A549 (cell line): ENCODE measurements around the gene BTBD2. TPM values are rescaled to one million over a fixed set of nuclear protein-coding genes. Genes with fewer than 3 reads are reported as not detected.

Experiments used
- ATAC-seq, 2 experiments: fragments of 200-7000 bp in 1 of 2; fragments of >200 bp in 1 of 2; cut with Nextera tagmentation in 1 of 2; cut with Tn5 transposase in 1 of 2; 3 replicates each; pipeline versions ENCODE4 v1.8.0 to v1.9.1; 2018 to 2020; ENCODE audit warnings: mild to moderate bottlenecking in 1 of 2, moderate library complexity in 1 of 2
- CTCF ChIA-PET: fragments of 300-600 bp; sonication (Branson Sonifier 250); formaldehyde crosslinking; extraction: SDS; loops from one replicate; lab custom pipeline; 2021; ENCODE audit warnings: antibody characterized with exemption, inconsistent platforms; lab: Yijun Ruan, JAX
- POLR2A ChIA-PET: fragments of 350-600 bp; formaldehyde crosslinking; extraction: SDS; loops from one replicate; lab custom pipeline; 2021; ENCODE audit warnings: antibody characterized with exemption, inconsistent platforms; lab: Yijun Ruan, JAX
- DNase-seq, 2 experiments: peaks; one replicate each; pipeline versions ENCODE4 v3.0.0 to v3.0.0-alpha.2; 2011 to 2016; ENCODE audit warnings: low read depth in 1 of 2, low spot score in 1 of 2
- FAIRE-seq: peaks from 2 replicates; lab custom pipeline; 2011; peaks lifted over from hg19 to GRCh38; lab: Jason Lieb, UNC
- H3K27ac ChIP-seq, 2 experiments: fragments of >200 bp; sonication (Bioruptor Twin); formaldehyde crosslinking; 3 replicates each; pipeline ENCODE4 v1.5.1; 2016 to 2017
- H3K4me1 ChIP-seq: fragments of >200 bp; sonication (Bioruptor Twin); formaldehyde crosslinking; 3 replicates; pipeline ENCODE4 v1.6.1; 2016
- H3K4me2 ChIP-seq: fragments of >200 bp; sonication (Bioruptor Twin); formaldehyde crosslinking; 3 replicates; pipeline ENCODE4 v1.6.1; 2016
- H3K4me3 ChIP-seq: fragments of >200 bp; sonication (Bioruptor Twin); formaldehyde crosslinking; 3 replicates; pipeline ENCODE4 v1.5.1; 2016
- H3K9me3 ChIP-seq: fragments of >200 bp; sonication (Bioruptor Twin); formaldehyde crosslinking; 3 replicates; pipeline ENCODE4 v1.6.1; 2016
- CEBPB ChIP-seq, 2 experiments: fragments of >200 bp in 1 of 2; sonication (Bioruptor Twin) in 1 of 2; formaldehyde crosslinking in 1 of 2; IDR thresholded peaks; 2 replicates each; pipeline ENCODE4 v1.6.1; 2012 to 2016
- EHF ChIP-seq: fragments of 250-450 bp; sonication (Bioruptor Pico); IDR thresholded peaks from 2 replicates; pipeline ENCODE4 v1.5.0; 2020; ENCODE audit warnings: mild to moderate bottlenecking
- FOXS1 ChIP-seq: fragments of 250-450 bp; sonication (Bioruptor Pico); IDR thresholded peaks from 2 replicates; pipeline ENCODE4 v1.5.0; 2020; ENCODE audit warnings: mild to moderate bottlenecking, moderate library complexity
- HDAC2 ChIP-seq: fragments of 200-600 bp; sonication (generic); IDR thresholded peaks from 2 replicates; pipeline ENCODE4 v1.6.1; 2016
- HEYL ChIP-seq: fragments of 250-450 bp; sonication (Bioruptor Pico); IDR thresholded peaks from 2 replicates; pipeline ENCODE4 v1.8.0; 2021; ENCODE audit warnings: mild to moderate bottlenecking, moderate library complexity
- HOXA7 ChIP-seq: fragments of 250-450 bp; sonication (Bioruptor Pico); IDR thresholded peaks from 2 replicates; pipeline ENCODE4 v1.5.0; 2020; ENCODE audit warnings: mild to moderate bottlenecking, moderate library complexity
- KDM1A ChIP-seq: fragments of 200-600 bp; sonication (generic); IDR thresholded peaks from 2 replicates; pipeline ENCODE4 v1.6.1; 2016; ENCODE audit warnings: low read depth, mild to moderate bottlenecking
- MYC ChIP-seq: IDR thresholded peaks from 2 replicates; pipeline ENCODE4 v1.6.1; 2012; ENCODE audit warnings: mild to moderate bottlenecking, inconsistent platforms, low read length, improper control_type of control experiment, borderline replicate concordance
- NPAS2 ChIP-seq: fragments of 250-450 bp; sonication (Bioruptor Pico); IDR thresholded peaks from 2 replicates; pipeline ENCODE4 v1.8.0; 2022; ENCODE audit warnings: mild to moderate bottlenecking, moderate library complexity, borderline replicate concordance
- RFX5 ChIP-seq: fragments of 450-650 bp; IDR thresholded peaks from 2 replicates; pipeline ENCODE4 v1.7.1; 2014; ENCODE audit warnings: antibody characterized with exemption, mild to moderate bottlenecking, moderate library complexity
- RNF2 ChIP-seq: fragments of 200-600 bp; sonication (generic); IDR thresholded peaks from 2 replicates; pipeline ENCODE4 v1.6.1; 2016; ENCODE audit warnings: low read depth, mild to moderate bottlenecking, antibody characterized with exemption, moderate library complexity, borderline replicate concordance
- SMC3 ChIP-seq: fragments of >200 bp; sonication (Bioruptor Twin); formaldehyde crosslinking; IDR thresholded peaks from 3 replicates; pipeline ENCODE4 v1.6.1; 2018; ENCODE audit warnings: inconsistent platforms
- SREBF2 ChIP-seq: fragments of 450-650 bp; IDR thresholded peaks from 2 replicates; pipeline ENCODE4 v1.6.1; 2014; ENCODE audit warnings: mild to moderate bottlenecking, moderate library complexity
- TP53 ChIP-seq: fragments of 250-450 bp; sonication (Bioruptor Pico); IDR thresholded peaks from 2 replicates; pipeline ENCODE4 v1.5.0; 2021; ENCODE audit warnings: mild to moderate bottlenecking, moderate library complexity
- WGBS: methylation state at CpG from one replicate; pipeline ENCODE4 v1.1.6; 2017; ENCODE audit errors: missing lambda C conversion rate; 5-methylcytosine and 5-hydroxymethylcytosine counted together
- polyA plus RNA-seq, 4 experiments: library from polyadenylated mRNA; depleted of rRNA in 3 of 4; stranded (reverse); fragments of >200 nt; fragmentation: RNase III in 1 of 4; extraction: RNeasy Plus Mini Kit Qiagen cat#74134 plus additional on column Dnase treatment in 1 of 4; gene quantifications; 2 replicates in 3 of 4; 3 replicates in 1 of 4; pipeline ENCODE4 v1.2.3, GENCODE V29; 2011 to 2017
- TF ChIP-seq, protein P1 (sequence below): fragments of >200 bp; sonication (Bioruptor Twin); formaldehyde crosslinking; IDR thresholded peaks from 2 replicates; pipeline ENCODE4 v1.6.1; 2016
- TF ChIP-seq, protein P2 (sequence below): fragments of 250-450 bp; sonication (Bioruptor Pico); IDR thresholded peaks from 2 replicates; pipeline ENCODE4 v1.5.0; 2021; ENCODE audit warnings: mild to moderate bottlenecking, moderate library complexity, borderline replicate concordance
- TF ChIP-seq, protein P3 (sequence below): fragments of 150-350 bp; IDR thresholded peaks from 2 replicates; pipeline ENCODE4 v1.6.1; 2014; ENCODE audit warnings: low read depth, mild to moderate bottlenecking, low read length
- TF ChIP-seq, protein P4 (sequence below): IDR thresholded peaks from 2 replicates; pipeline ENCODE4 v1.6.1; 2012
- TF ChIP-seq, protein P5 (sequence below): IDR thresholded peaks from 2 replicates; pipeline ENCODE4 v1.6.1; 2012

The BTBD2 gene
- polyA plus RNA-seq, 2 of the 4 experiments (the other 2 are of a cell fraction) = 16.3 to 29.6 TPM

DNA sequence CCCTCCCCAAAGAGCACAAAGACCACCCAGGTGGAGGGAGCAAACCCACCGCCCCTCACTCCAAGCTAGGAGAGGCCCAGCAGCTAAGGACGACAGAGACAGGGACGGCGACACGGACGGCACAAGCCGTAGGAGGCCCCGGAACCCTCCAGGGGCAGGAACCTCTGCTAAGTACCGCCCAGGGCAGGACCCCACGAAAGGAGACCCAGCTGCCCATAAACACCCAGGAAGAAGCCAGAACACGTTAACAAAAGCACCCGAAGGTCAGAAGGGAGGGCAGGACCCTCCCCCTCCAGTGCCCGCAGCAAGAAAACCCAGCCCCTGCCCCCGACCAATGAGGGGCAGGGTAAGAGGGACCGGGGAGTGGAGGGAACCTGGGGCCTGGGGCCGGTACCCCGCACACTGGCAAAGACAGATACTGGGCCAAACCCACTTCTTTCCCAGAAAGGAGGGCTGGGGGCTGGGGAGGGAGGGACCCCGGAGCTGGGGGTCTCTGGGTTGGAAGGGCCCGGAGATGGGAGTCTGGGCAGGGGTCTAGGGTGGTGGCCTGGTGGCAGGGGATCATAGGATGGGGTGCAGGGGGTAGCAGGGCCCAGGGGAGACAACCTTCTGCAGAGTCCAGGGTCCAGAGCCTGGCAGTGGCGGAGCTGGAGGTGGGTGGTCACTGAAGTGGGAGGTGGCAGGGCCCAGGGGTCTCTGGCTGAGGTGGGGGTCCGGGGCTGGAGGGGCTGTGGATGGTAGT lies 2.4 kb downstream of the BTBD2 start:
- FAIRE-seq (no peak), ATAC-seq (no peak), DNase-seq (no peak)
- Histone ChIP-seq H3K4me3 (no peak overlapping the region), H3K4me2 (no peak overlapping the region), H3K27ac (peak overlapping the region in 1 of 2 experiments; percentile 21; a peak in 2 of 6 replicates), H3K9me3 (no peaks in the 10 kb centered on the region), H3K4me1 (peaks cover 13% of the 10 kb centered on the region)
- CTCF ChIA-PET = no interaction called here
- no peak for TF ChIP-seq CEBPB (IDR thresholded peaks at IDR 0.05)
- TF ChIP-seq, protein P1, sequence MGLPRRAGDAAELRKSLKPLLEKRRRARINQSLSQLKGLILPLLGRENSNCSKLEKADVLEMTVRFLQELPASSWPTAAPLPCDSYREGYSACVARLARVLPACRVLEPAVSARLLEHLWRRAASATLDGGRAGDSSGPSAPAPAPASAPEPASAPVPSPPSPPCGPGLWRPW = no peak
- TF ChIP-seq KDM1A = no peak
- TF ChIP-seq RFX5 = no peak
- TF ChIP-seq HOXA7 (CRISPR knock-in tag) = no peak
- TF ChIP-seq HDAC2 = no peak
- TF ChIP-seq SMC3 = no peak
- TF ChIP-seq, protein P2, sequence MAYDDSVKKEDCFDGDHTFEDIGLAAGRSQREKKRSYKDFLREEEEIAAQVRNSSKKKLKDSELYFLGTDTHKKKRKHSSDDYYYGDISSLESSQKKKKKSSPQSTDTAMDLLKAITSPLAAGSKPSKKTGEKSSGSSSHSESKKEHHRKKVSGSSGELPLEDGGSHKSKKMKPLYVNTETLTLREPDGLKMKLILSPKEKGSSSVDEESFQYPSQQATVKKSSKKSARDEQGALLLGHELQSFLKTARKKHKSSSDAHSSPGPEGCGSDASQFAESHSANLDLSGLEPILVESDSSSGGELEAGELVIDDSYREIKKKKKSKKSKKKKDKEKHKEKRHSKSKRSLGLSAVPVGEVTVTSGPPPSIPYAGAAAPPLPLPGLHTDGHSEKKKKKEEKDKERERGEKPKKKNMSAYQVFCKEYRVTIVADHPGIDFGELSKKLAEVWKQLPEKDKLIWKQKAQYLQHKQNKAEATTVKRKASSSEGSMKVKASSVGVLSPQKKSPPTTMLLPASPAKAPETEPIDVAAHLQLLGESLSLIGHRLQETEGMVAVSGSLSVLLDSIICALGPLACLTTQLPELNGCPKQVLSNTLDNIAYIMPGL (CRISPR knock-in tag) = no peak
- TF ChIP-seq NPAS2 = no peak
- TF ChIP-seq TP53 (CRISPR knock-in tag) = no peak
- no peak for TF ChIP-seq HEYL (CRISPR knock-in tag)
- TF ChIP-seq EHF (CRISPR knock-in tag) = no peak
- no peak for TF ChIP-seq FOXS1 (CRISPR knock-in tag)
- TF ChIP-seq, protein P3, sequence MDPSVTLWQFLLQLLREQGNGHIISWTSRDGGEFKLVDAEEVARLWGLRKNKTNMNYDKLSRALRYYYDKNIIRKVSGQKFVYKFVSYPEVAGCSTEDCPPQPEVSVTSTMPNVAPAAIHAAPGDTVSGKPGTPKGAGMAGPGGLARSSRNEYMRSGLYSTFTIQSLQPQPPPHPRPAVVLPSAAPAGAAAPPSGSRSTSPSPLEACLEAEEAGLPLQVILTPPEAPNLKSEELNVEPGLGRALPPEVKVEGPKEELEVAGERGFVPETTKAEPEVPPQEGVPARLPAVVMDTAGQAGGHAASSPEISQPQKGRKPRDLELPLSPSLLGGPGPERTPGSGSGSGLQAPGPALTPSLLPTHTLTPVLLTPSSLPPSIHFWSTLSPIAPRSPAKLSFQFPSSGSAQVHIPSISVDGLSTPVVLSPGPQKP = no peak
- TF ChIP-seq, protein P4, sequence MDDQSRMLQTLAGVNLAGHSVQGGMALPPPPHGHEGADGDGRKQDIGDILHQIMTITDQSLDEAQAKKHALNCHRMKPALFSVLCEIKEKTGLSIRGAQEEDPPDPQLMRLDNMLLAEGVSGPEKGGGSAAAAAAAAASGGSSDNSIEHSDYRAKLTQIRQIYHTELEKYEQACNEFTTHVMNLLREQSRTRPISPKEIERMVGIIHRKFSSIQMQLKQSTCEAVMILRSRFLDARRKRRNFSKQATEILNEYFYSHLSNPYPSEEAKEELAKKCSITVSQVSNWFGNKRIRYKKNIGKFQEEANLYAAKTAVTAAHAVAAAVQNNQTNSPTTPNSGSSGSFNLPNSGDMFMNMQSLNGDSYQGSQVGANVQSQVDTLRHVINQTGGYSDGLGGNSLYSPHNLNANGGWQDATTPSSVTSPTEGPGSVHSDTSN = no peak
- WGBS = 94% methylated on average over 7 of the region's 21 CpGs
- POLR2A ChIA-PET = no interaction called here

DNA sequence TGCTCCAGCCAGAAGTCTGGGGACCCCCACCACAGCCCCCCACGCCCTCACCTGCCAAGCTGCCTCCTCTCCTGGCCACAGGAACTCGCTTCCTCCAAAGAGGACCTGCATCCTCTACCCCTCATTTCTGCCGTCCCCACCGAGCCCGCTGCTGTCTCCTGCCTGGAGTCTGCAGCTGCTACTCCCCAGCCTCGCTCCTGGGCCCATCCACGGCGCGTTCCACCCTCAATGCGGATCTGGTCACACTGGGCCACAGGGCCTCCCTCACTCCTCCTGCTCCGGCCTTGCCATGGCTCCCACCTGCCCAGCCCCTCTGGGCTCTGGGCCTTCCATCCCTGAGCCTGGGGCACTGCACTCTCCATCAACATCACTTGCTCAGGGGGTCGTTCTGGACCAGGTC lies 4.3 kb downstream of the BTBD2 start:
- Histone ChIP-seq H3K9me3 (no peaks in the 10 kb centered on the region), H3K4me1 (peaks cover 10% of the 10 kb centered on the region), H3K27ac (no peak overlapping the region), H3K4me2 (no peak overlapping the region), H3K4me3 (no peak overlapping the region)
- no peak for ATAC-seq
- no peak for DNase-seq
- WGBS = 94% methylated on average over 6 of the region's 12 CpGs
- FAIRE-seq = no peak
- TF ChIP-seq, protein P3 = no peak
- TF ChIP-seq, protein P5, sequence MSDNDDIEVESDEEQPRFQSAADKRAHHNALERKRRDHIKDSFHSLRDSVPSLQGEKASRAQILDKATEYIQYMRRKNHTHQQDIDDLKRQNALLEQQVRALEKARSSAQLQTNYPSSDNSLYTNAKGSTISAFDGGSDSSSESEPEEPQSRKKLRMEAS = no peak
- TF ChIP-seq SREBF2 = no peak
- TF ChIP-seq MYC = no peak
- TF ChIP-seq RNF2 = no peak
- ChIA-PET CTCF (interaction anchor here (1.0 to 1.4 kb wide), 2 partner anchors 12 to 83 kb away, joined by 3 read pairs; no protein-coding TSS in a partner anchor), POLR2A (no interaction called here)
